ENCODE measurements around the gene BICD1. TPM values are rescaled to one million over a fixed set of nuclear protein-coding genes. Genes with fewer than 3 reads are reported as not detected.
A peak's percentile ranks its signal among the peaks of the same experiment; 100 is the strongest.

The BICD1 gene
- total RNA-seq, 1 experiment from 2014 or later, result 45.6 TPM

DNA sequence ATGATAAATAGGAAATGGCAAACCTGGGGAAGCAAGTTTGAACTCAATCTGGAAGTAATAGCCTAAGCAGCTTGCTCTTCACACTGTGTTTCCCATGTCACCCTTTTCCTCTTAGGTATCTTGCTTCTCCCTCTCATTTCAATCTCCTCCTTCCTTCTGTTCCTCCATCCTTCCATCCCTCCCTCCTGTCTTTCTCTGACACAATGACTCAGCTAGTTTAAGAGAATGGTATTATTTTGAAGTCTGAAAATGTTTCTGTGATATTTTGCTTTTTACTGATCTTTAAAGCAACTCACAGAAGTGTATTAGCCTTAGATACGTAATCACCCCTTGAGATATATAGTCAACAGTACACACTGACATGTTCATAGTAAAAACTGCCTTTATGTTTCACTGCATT, 236.8 kb downstream of the BICD1 start:
- BruUV-seq (replicated peaks), result no TSS peak
- no peak overlapping the region for H3K27ac Mint-ChIP-seq (ENCODE audit: unreplicated experiment)

GRCh38 chr12:32344047-32344446, 237.4 kb downstream of the BICD1 start:
- no TSS peak for BruUV-seq (replicated peaks)
- H3K27ac Mint-ChIP-seq (ENCODE audit: unreplicated experiment), result no peak overlapping the region
- CTCF ChIA-PET, result no interaction called here

More for the DNA sequence above, 236.8 kb downstream of the BICD1 start:
- Mint-ChIP-seq H3K36me3 (ENCODE audit: insufficient read depth, unreplicated experiment) (peaks cover 3% of the 10 kb centered on the region), H3K4me3 (ENCODE audit: low read depth, unreplicated experiment) (no peak overlapping the region), H3K27me3 (ENCODE audit: unreplicated experiment) (no peaks in the 10 kb centered on the region), H3K9me3 (ENCODE audit: low read depth, unreplicated experiment) (no peaks in the 10 kb centered on the region), H3K4me1 (ENCODE audit: low read depth, unreplicated experiment) (peaks cover 7% of the 10 kb centered on the region)
- CTCF ChIA-PET, result no interaction called here
- DNase-seq, result no peak
- TF ChIP-seq CTCF (IDR thresholded peaks at IDR 0.05; ENCODE audit: unreplicated experiment), result no peak
- intact Hi-C loops (cut with micrococcal nuclease; ENCODE audit: unreplicated experiment), result no loop called here

DNA sequence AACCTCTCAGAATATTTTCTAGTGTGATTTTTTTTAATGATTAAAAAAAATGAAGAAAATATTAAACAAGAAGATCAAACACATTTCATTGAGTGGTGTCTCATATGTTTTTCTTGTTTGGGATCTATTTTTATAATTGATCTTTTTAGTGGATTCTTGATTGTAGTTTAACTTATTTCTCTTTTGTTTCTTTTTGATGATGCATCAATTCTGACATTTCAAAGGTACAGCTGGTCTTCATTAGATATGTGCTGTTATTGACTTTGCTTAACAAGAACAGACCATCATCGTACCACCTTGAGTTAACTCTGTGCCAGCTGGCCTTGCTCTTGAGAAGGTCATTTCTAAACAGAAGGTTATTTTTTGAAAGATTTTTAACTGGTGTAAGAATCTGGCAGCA, 246.9 kb downstream of the BICD1 start:
- CTCF ChIA-PET, result no interaction called here
- H3K27me3 Mint-ChIP-seq (ENCODE audit: unreplicated experiment), result no peaks in the 10 kb centered on the region
- H3K27ac Mint-ChIP-seq (ENCODE audit: unreplicated experiment), result no peak overlapping the region
- no peaks in the 10 kb centered on the region for H3K9me3 Mint-ChIP-seq (ENCODE audit: low read depth, unreplicated experiment)
- TF ChIP-seq CTCF (IDR thresholded peaks at IDR 0.05; ENCODE audit: unreplicated experiment), result no peak
- no peaks in the 10 kb centered on the region for H3K36me3 Mint-ChIP-seq (ENCODE audit: insufficient read depth, unreplicated experiment)
- H3K4me1 Mint-ChIP-seq (ENCODE audit: low read depth, unreplicated experiment), result no peaks in the 10 kb centered on the region
- no TSS peak for BruUV-seq (replicated peaks)
- intact Hi-C loops (cut with micrococcal nuclease; ENCODE audit: unreplicated experiment), result no loop called here
- no peak overlapping the region for H3K4me3 Mint-ChIP-seq (ENCODE audit: low read depth, unreplicated experiment)
- no peak for DNase-seq

More at GRCh38 chr12:32344047-32344446, 237.4 kb downstream of the BICD1 start:
- Mint-ChIP-seq H3K9me3 (ENCODE audit: low read depth, unreplicated experiment) (no peaks in the 10 kb centered on the region), H3K36me3 (ENCODE audit: insufficient read depth, unreplicated experiment) (no peaks in the 10 kb centered on the region), H3K4me3 (ENCODE audit: low read depth, unreplicated experiment) (no peak overlapping the region), H3K27me3 (ENCODE audit: unreplicated experiment) (no peaks in the 10 kb centered on the region), H3K4me1 (ENCODE audit: low read depth, unreplicated experiment) (peaks cover 7% of the 10 kb centered on the region)
- DNase-seq, result peak; percentile 2
- TF ChIP-seq CTCF (IDR thresholded peaks at IDR 0.05; ENCODE audit: unreplicated experiment), result no peak
- intact Hi-C loops (cut with micrococcal nuclease; ENCODE audit: unreplicated experiment), result no loop called here

DNA sequence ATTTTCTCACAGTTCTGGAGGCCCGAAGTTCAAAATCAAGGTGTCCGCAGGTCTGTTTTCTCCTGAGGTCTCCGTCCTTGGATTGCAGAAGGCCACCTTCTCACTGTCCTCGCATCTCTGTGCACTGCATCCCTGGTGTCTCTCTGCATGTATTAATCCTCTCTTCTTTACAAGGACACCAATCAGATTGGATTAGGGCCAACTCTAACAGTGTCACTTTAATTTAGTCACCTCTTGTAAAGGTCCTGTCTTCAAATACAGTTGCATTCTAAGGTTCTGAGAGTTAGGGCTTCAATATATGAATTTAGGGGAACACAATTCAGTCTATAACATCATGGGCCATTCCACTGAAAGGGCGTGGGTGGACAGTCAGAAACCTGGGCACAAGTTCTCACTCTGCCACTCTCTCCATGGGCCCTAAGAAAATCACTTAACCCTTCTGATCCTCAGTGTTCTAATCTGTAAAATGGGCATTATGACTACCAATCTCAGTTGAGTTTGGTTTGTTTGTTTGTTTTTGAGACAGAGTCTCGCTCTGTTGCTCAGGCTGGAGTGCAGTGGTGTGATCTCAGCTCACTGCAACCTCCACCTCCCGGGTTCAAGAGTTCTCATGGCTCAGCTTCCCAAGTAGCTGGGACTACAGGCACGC, 251.1 kb downstream of the BICD1 start:
- H3K9me3 Mint-ChIP-seq (ENCODE audit: low read depth, unreplicated experiment), result no peaks in the 10 kb centered on the region
- no TSS peak for BruUV-seq (replicated peaks)
- no peak for TF ChIP-seq CTCF (IDR thresholded peaks at IDR 0.05; ENCODE audit: unreplicated experiment)
- DNase-seq, result no peak
- H3K27me3 Mint-ChIP-seq (ENCODE audit: unreplicated experiment), result no peaks in the 10 kb centered on the region
- no peak overlapping the region for H3K27ac Mint-ChIP-seq (ENCODE audit: unreplicated experiment)
- H3K4me1 Mint-ChIP-seq (ENCODE audit: low read depth, unreplicated experiment), result no peaks in the 10 kb centered on the region
- CTCF ChIA-PET, result interaction anchor here (0.6 kb wide), 1 partner anchor 16 kb away, joined by 3 read pairs; no protein-coding TSS in a partner anchor
- H3K36me3 Mint-ChIP-seq (ENCODE audit: insufficient read depth, unreplicated experiment), result no peaks in the 10 kb centered on the region
- intact Hi-C loops (cut with micrococcal nuclease; ENCODE audit: unreplicated experiment), result no loop called here
- H3K4me3 Mint-ChIP-seq (ENCODE audit: low read depth, unreplicated experiment), result no peak overlapping the region
